Measurements from ENCODE around the gene ALOX12B.

ALOX12B gene

GRCh38 chr17:8118769-8119580 lies 31.5 kb upstream of the ALOX12B start:
- no peaks in the 10 kb centered on the region for H3K36me3 ChIP-seq (ENCODE audit: control insufficient read depth in 4 of 4, insufficient read depth in 4 of 4, low read length in 3 of 4)
- peaks cover 2 to 57% (median 53%) of the 10 kb centered on the region in 4 experiments for H3K4me1 ChIP-seq (ENCODE audit: control extremely low read depth in 1 of 4, control insufficient read depth in 4 of 4, insufficient read depth in 4 of 4, low read length in 3 of 4)
- no peaks in the 10 kb centered on the region for H3K9me3 ChIP-seq (ENCODE audit: control extremely low read depth in 1 of 5, control insufficient read depth in 4 of 5, insufficient read depth in 2 of 5, low read depth in 1 of 5, low read length in 4 of 5)
- 0% methylated on average over 32 of the region's 38 CpGs for WGBS (ENCODE audit: insufficient coverage)
- ChIA-PET CTCF (interaction anchor here (1.0 to 6.0 kb wide), 20 partner anchors 12 to 243 kb away, joined by 3 to 87 read pairs (median 7); partner anchors contain the start of genes ALOX12B and PER1), POLR2A (interaction anchor here (0.6 to 2.5 kb wide), 6 partner anchors 38 to 652 kb away, joined by 3 to 16 read pairs (median 4); no protein-coding TSS in a partner anchor)
- DNase-seq, result peak; percentile 86 to 93 (median 90)
- peak overlapping the region; percentile 44 to 94 (median 84) for H3K4me3 ChIP-seq (ENCODE audit: control insufficient read depth in 1 of 7, extremely low read depth in 1 of 7, insufficient read depth in 4 of 7, low read depth in 2 of 7, low read length in 6 of 7)
- peak overlapping the region in 1 of 2 experiments; percentile 58 for H3K27ac ChIP-seq (ENCODE audit: insufficient read depth in 1 of 2, low read depth in 1 of 2, low read length in 2 of 2, poor library complexity in 1 of 2, severe bottlenecking in 2 of 2)
- H3K27me3 ChIP-seq (replicated peaks in 2 of 5; ENCODE audit: control insufficient read depth in 4 of 5, insufficient read depth in 5 of 5, low read length in 4 of 5), result peaks cover 4 to 64% (median 32%) of the 10 kb centered on the region in 5 experiments

- peaks cover 4 to 58% (median 30%) of the 10 kb centered on the region in 5 experiments for H3K27me3 ChIP-seq (replicated peaks in 2 of 5; ENCODE audit: control insufficient read depth in 4 of 5, insufficient read depth in 5 of 5, low read length in 4 of 5)
- H3K36me3 ChIP-seq (ENCODE audit: control insufficient read depth in 4 of 4, insufficient read depth in 4 of 4, low read length in 3 of 4), result no peaks in the 10 kb centered on the region
- H3K27ac ChIP-seq (ENCODE audit: insufficient read depth in 1 of 2, low read depth in 1 of 2, low read length in 2 of 2, poor library complexity in 1 of 2, severe bottlenecking in 2 of 2), result peak within 1 kb of the TSS in 1 of 2 experiments; percentile 58
- CTCF ChIA-PET, result interaction anchor here (1.0 to 6.0 kb wide), 12 partner anchors 11 to 243 kb away, joined by 3 to 87 read pairs (median 12); partner anchors contain the start of genes ALOX12B and PER1
- H3K9me3 ChIP-seq (ENCODE audit: control extremely low read depth in 1 of 5, control insufficient read depth in 4 of 5, insufficient read depth in 2 of 5, low read depth in 1 of 5, low read length in 4 of 5), result no peaks in the 10 kb centered on the region
- H3K4me3 ChIP-seq (ENCODE audit: control insufficient read depth in 1 of 7, extremely low read depth in 1 of 7, insufficient read depth in 4 of 7, low read depth in 2 of 7, low read length in 6 of 7), result peak within 1 kb of the TSS; percentile 44 to 94 (median 84)
- POLR2A ChIA-PET, result interaction anchor here (1.1 to 2.5 kb wide), 2 partner anchors 44 to 55 kb away, joined by 4 to 16 read pairs; no protein-coding TSS in a partner anchor
- under 1% methylated on average over 25 of the region's 33 CpGs for WGBS (ENCODE audit: insufficient coverage)
- peaks cover 0 to 49% (median 45%) of the 10 kb centered on the region in 4 experiments for H3K4me1 ChIP-seq (ENCODE audit: control extremely low read depth in 1 of 4, control insufficient read depth in 4 of 4, insufficient read depth in 4 of 4, low read length in 3 of 4)
- DNase-seq, result peak in 2 of 3 donors; percentile 22 to 31
Measured at GRCh38 chr17:8117980-8118768, 30.7 kb upstream of the ALOX12B start, which contains the start of gene ALOXE3. Gene ALOXE3, minus strand, starts transcription at chr17:8118514. Its CDS starts 524 bp downstream, at chr17:8117990.

GRCh38 chr17:8117367-8117979 lies 30.0 kb upstream of the ALOX12B start:
- ChIA-PET CTCF (interaction anchor here (1.2 to 6.0 kb wide), 10 partner anchors 9 to 60 kb away, joined by 4 to 87 read pairs (median 9); partner anchors contain the start of genes ALOX12B and PER1), POLR2A (no interaction called here)
- no peaks in the 10 kb centered on the region for H3K36me3 ChIP-seq (ENCODE audit: control insufficient read depth in 4 of 4, insufficient read depth in 4 of 4, low read length in 3 of 4)
- peaks cover 0 to 42% (median 38%) of the 10 kb centered on the region in 4 experiments for H3K4me1 ChIP-seq (ENCODE audit: control extremely low read depth in 1 of 4, control insufficient read depth in 4 of 4, insufficient read depth in 4 of 4, low read length in 3 of 4)
- 1% methylated on average over 16 of the region's 18 CpGs for WGBS (ENCODE audit: insufficient coverage)
- H3K27ac ChIP-seq (ENCODE audit: insufficient read depth in 1 of 2, low read depth in 1 of 2, low read length in 2 of 2, poor library complexity in 1 of 2, severe bottlenecking in 2 of 2), result no peak overlapping the region
- no peaks in the 10 kb centered on the region for H3K9me3 ChIP-seq (ENCODE audit: control extremely low read depth in 1 of 5, control insufficient read depth in 4 of 5, insufficient read depth in 2 of 5, low read depth in 1 of 5, low read length in 4 of 5)
- peaks cover 4 to 51% (median 23%) of the 10 kb centered on the region in 5 experiments for H3K27me3 ChIP-seq (replicated peaks in 2 of 5; ENCODE audit: control insufficient read depth in 4 of 5, insufficient read depth in 5 of 5, low read length in 4 of 5)
- H3K4me3 ChIP-seq (ENCODE audit: control insufficient read depth in 1 of 7, extremely low read depth in 1 of 7, insufficient read depth in 4 of 7, low read depth in 2 of 7, low read length in 6 of 7), result peak overlapping the region; percentile 44 to 94 (median 84)
- DNase-seq, result peak in 2 of 3 donors; percentile 35 to 42

- no peak overlapping the region for H3K4me3 ChIP-seq (ENCODE audit: control insufficient read depth in 1 of 7, extremely low read depth in 1 of 7, insufficient read depth in 4 of 7, low read depth in 2 of 7, low read length in 6 of 7)
- H3K4me1 ChIP-seq (ENCODE audit: control extremely low read depth in 1 of 4, control insufficient read depth in 4 of 4, insufficient read depth in 4 of 4, low read length in 3 of 4), result peaks cover 0 to 35% (median 31%) of the 10 kb centered on the region in 4 experiments
- CTCF ChIA-PET, result interaction anchor here (1.1 to 6.0 kb wide), 8 partner anchors 10 to 100 kb away, joined by 3 to 87 read pairs (median 4); partner anchors contain the start of gene ALOX12B
- no peaks in the 10 kb centered on the region for H3K36me3 ChIP-seq (ENCODE audit: control insufficient read depth in 4 of 4, insufficient read depth in 4 of 4, low read length in 3 of 4)
- DNase-seq, result no peak
- POLR2A ChIA-PET, result no interaction called here
- H3K9me3 ChIP-seq (ENCODE audit: control extremely low read depth in 1 of 5, control insufficient read depth in 4 of 5, insufficient read depth in 2 of 5, low read depth in 1 of 5, low read length in 4 of 5), result no peaks in the 10 kb centered on the region
- peaks cover 4 to 48% (median 22%) of the 10 kb centered on the region in 5 experiments for H3K27me3 ChIP-seq (replicated peaks in 2 of 5; ENCODE audit: control insufficient read depth in 4 of 5, insufficient read depth in 5 of 5, low read length in 4 of 5)
- WGBS (ENCODE audit: insufficient coverage), result 60% methylated on average over 18 of the region's 18 CpGs
- no peak overlapping the region for H3K27ac ChIP-seq (ENCODE audit: insufficient read depth in 1 of 2, low read depth in 1 of 2, low read length in 2 of 2, poor library complexity in 1 of 2, severe bottlenecking in 2 of 2)
Measured at GRCh38 chr17:8116776-8117175, 29.3 kb upstream of the ALOX12B start.

- WGBS (ENCODE audit: insufficient coverage), result 97% methylated on average over 6 of the region's 6 CpGs
- Histone ChIP-seq H3K9me3 (ENCODE audit: control extremely low read depth in 1 of 5, control insufficient read depth in 4 of 5, insufficient read depth in 2 of 5, low read depth in 1 of 5, low read length in 4 of 5) (no peaks in the 10 kb centered on the region), H3K4me3 (ENCODE audit: control insufficient read depth in 1 of 7, extremely low read depth in 1 of 7, insufficient read depth in 4 of 7, low read depth in 2 of 7, low read length in 6 of 7) (no peak overlapping the region), H3K4me1 (ENCODE audit: control extremely low read depth in 1 of 4, control insufficient read depth in 4 of 4, insufficient read depth in 4 of 4, low read length in 3 of 4) (peaks cover 0 to 18% (median 11%) of the 10 kb centered on the region in 4 experiments), H3K27me3 (replicated peaks in 2 of 5; ENCODE audit: control insufficient read depth in 4 of 5, insufficient read depth in 5 of 5, low read length in 4 of 5) (peaks cover 4 to 25% (median 12%) of the 10 kb centered on the region in 5 experiments), H3K27ac (ENCODE audit: insufficient read depth in 1 of 2, low read depth in 1 of 2, low read length in 2 of 2, poor library complexity in 1 of 2, severe bottlenecking in 2 of 2) (no peak overlapping the region), H3K36me3 (ENCODE audit: control insufficient read depth in 4 of 4, insufficient read depth in 4 of 4, low read length in 3 of 4) (no peaks in the 10 kb centered on the region)
- DNase-seq, result no peak
- ChIA-PET CTCF (interaction anchor here (0.7 to 13.8 kb wide), 17 partner anchors 8 to 235 kb away, joined by 3 to 206 read pairs (median 11); partner anchors contain the start of genes ALOX12B, ALOXE3 and HES7), POLR2A (interaction anchor here (0.9 kb wide), 1 partner anchor 63 kb away, joined by 3 read pairs; no protein-coding TSS in a partner anchor)
Measured at GRCh38 chr17:8110907-8111306, 23.4 kb upstream of the ALOX12B start.

- peaks cover 2 to 21% (median 8%) of the 10 kb centered on the region in 5 experiments for H3K27me3 ChIP-seq (replicated peaks in 2 of 5; ENCODE audit: control insufficient read depth in 4 of 5, insufficient read depth in 5 of 5, low read length in 4 of 5)
- WGBS (ENCODE audit: insufficient coverage), result 27% methylated on average over 8 of the region's 10 CpGs
- DNase-seq, result no peak
- POLR2A ChIA-PET, result interaction anchor here (0.9 kb wide), 1 partner anchor 63 kb away, joined by 3 read pairs; no protein-coding TSS in a partner anchor
- CTCF ChIA-PET, result interaction anchor here (0.7 to 13.8 kb wide), 16 partner anchors 9 to 236 kb away, joined by 3 to 206 read pairs (median 12); partner anchors contain the start of genes ALOX12B, ALOXE3 and HES7
- H3K9me3 ChIP-seq (ENCODE audit: control extremely low read depth in 1 of 5, control insufficient read depth in 4 of 5, insufficient read depth in 2 of 5, low read depth in 1 of 5, low read length in 4 of 5), result no peaks in the 10 kb centered on the region
- no peak overlapping the region for H3K27ac ChIP-seq (ENCODE audit: insufficient read depth in 1 of 2, low read depth in 1 of 2, low read length in 2 of 2, poor library complexity in 1 of 2, severe bottlenecking in 2 of 2)
- H3K4me1 ChIP-seq (ENCODE audit: control extremely low read depth in 1 of 4, control insufficient read depth in 4 of 4, insufficient read depth in 4 of 4, low read length in 3 of 4), result peaks cover 0 to 18% (median 12%) of the 10 kb centered on the region in 4 experiments
- H3K36me3 ChIP-seq (ENCODE audit: control insufficient read depth in 4 of 4, insufficient read depth in 4 of 4, low read length in 3 of 4), result no peaks in the 10 kb centered on the region
- peak overlapping the region in 2 of 7 experiments; percentile 64 to 75 for H3K4me3 ChIP-seq (ENCODE audit: control insufficient read depth in 1 of 7, extremely low read depth in 1 of 7, insufficient read depth in 4 of 7, low read depth in 2 of 7, low read length in 6 of 7)
Measured at GRCh38 chr17:8110456-8110804, 22.9 kb upstream of the ALOX12B start.
